Measurements from ENCODE around the gene CAMK2B.

The CAMK2B gene

GRCh38 chr7:44285561-44285960, 39.8 kb downstream of the CAMK2B start:
- DNase-seq: no peak

- no peak for DNase-seq
These were observed 40.4 kb downstream of the CAMK2B start for GRCh38 chr7:44284881-44285541.

GRCh38 chr7:44284216-44284615, 41.2 kb downstream of the CAMK2B start:
- no peak for DNase-seq

GRCh38 chr7:44283381-44284211, 41.8 kb downstream of the CAMK2B start:
- DNase-seq: no peak

- DNase-seq: no peak
These were observed 42.7 kb downstream of the CAMK2B start for GRCh38 chr7:44282601-44283171.

GRCh38 chr7:44281811-44282600, 43.4 kb downstream of the CAMK2B start:
- DNase-seq: no peak

- no peak for DNase-seq
These were observed 44.2 kb downstream of the CAMK2B start for GRCh38 chr7:44280993-44281721.

- no peak for DNase-seq
These were observed 44.8 kb downstream of the CAMK2B start for GRCh38 chr7:44280636-44280992.

GRCh38 chr7:44279731-44280505, 45.5 kb downstream of the CAMK2B start:
- DNase-seq: no peak

- DNase-seq: no peak
These were observed 46.1 kb downstream of the CAMK2B start for GRCh38 chr7:44279286-44279685.

GRCh38 chr7:44278451-44279161, 46.8 kb downstream of the CAMK2B start:
- no peak for DNase-seq

- DNase-seq: no peak
These were observed 47.5 kb downstream of the CAMK2B start for GRCh38 chr7:44277851-44278250.

- DNase-seq: no peak
These were observed 48.0 kb downstream of the CAMK2B start for GRCh38 chr7:44277391-44277790.

- DNase-seq: no peak
These were observed 48.7 kb downstream of the CAMK2B start for GRCh38 chr7:44276571-44277221.

GRCh38 chr7:44275957-44276570, 49.3 kb downstream of the CAMK2B start:
- no peak for DNase-seq

- DNase-seq: no peak
These were observed 50.2 kb downstream of the CAMK2B start for GRCh38 chr7:44275146-44275545.

GRCh38 chr7:44274623-44274975, 50.8 kb downstream of the CAMK2B start:
- DNase-seq: no peak

GRCh38 chr7:44273681-44274622, 51.4 kb downstream of the CAMK2B start:
- no peak for DNase-seq

- DNase-seq: no peak
These were observed 52.4 kb downstream of the CAMK2B start for GRCh38 chr7:44272981-44273380.
